HFFc6 (cell line): Measurements from ENCODE around the gene USP36. TPM values are rescaled to one million over a fixed set of nuclear protein-coding genes. Genes with fewer than 3 reads are reported as not detected.
A peak's percentile ranks its signal among the peaks of the same experiment; 100 is the strongest.

ENCODE experiments used
- DNase-seq: peaks from one replicate; pipeline ENCODE4 v3.0.0-alpha.2; 2018
- H3K27ac Mint-ChIP-seq: 2 replicates; pipeline ENCODE4 v1.8.0; 2020; ENCODE audit warnings: mild to moderate bottlenecking, mixed read lengths
- H3K27me3 Mint-ChIP-seq: 2 replicates; pipeline ENCODE4 v1.8.0; 2021; ENCODE audit warnings: mild to moderate bottlenecking, moderate library complexity, mixed read lengths; ENCODE audit not compliant: insufficient read depth
- H3K36me3 Mint-ChIP-seq: 2 replicates; pipeline ENCODE4 v1.8.0; 2021; ENCODE audit warnings: low read depth, mixed read lengths
- H3K4me1 Mint-ChIP-seq: 2 replicates; pipeline ENCODE4 v1.8.0; 2020; ENCODE audit warnings: low read depth, mixed read lengths
- H3K4me3 Mint-ChIP-seq: 2 replicates; pipeline ENCODE4 v1.8.0; 2020; ENCODE audit warnings: mild to moderate bottlenecking, moderate library complexity, mixed read lengths
- H3K9me3 Mint-ChIP-seq: 2 replicates; pipeline ENCODE4 v1.8.0; 2020; ENCODE audit warnings: mild to moderate bottlenecking, mixed read lengths
- CTCF ChIP-seq: fragments of 200-600 bp; sonication (generic); IDR thresholded peaks from 2 replicates; pipeline ENCODE4 v1.5.0; 2021; ENCODE audit warnings: antibody characterized with exemption, mild to moderate bottlenecking
- total RNA-seq, 6 experiments: library from RNA; stranded (reverse); fragmentation: NEBNext Ultra II Directional; extraction: Animal tissue kit (Norgen Biotek cat#: 25700); gene quantifications; 2 replicates in 1 of 6; 3 replicates in 5 of 6; pipeline ENCODE4 v1.2.3, GENCODE V29; 2021

The USP36 gene
- total RNA-seq, 6 experiments from 2014 or later, result 43.6 to 50.3 (median 46.2) TPM

- Mint-ChIP-seq H3K4me3 (no peak overlapping the region), H3K36me3 (peaks cover 62% of the 10 kb centered on the region), H3K4me1 (peaks cover 55% of the 10 kb centered on the region), H3K27ac (peak overlapping the region; percentile 71), H3K27me3 (peaks cover 4% of the 10 kb centered on the region), H3K9me3 (no peaks in the 10 kb centered on the region)
- TF ChIP-seq CTCF, result no peak
- DNase-seq, result no peak
Measured at GRCh38 chr17:78826421-78826820, 14.2 kb downstream of the USP36 start.

GRCh38 chr17:78825696-78826095 lies 14.9 kb downstream of the USP36 start:
- peaks cover 4% of the 10 kb centered on the region for H3K27me3 Mint-ChIP-seq
- no peak for DNase-seq
- 0 out of 2 replicates have a peak, but pooled peaks have one; percentile 6 for TF ChIP-seq CTCF
- peaks cover 65% of the 10 kb centered on the region for H3K36me3 Mint-ChIP-seq
- H3K4me3 Mint-ChIP-seq, result no peak overlapping the region
- peak overlapping the region; percentile 71 for H3K27ac Mint-ChIP-seq
- peaks cover 55% of the 10 kb centered on the region for H3K4me1 Mint-ChIP-seq
- no peaks in the 10 kb centered on the region for H3K9me3 Mint-ChIP-seq

GRCh38 chr17:78824240-78824639 lies 16.4 kb downstream of the USP36 start:
- peaks cover 61% of the 10 kb centered on the region for H3K4me1 Mint-ChIP-seq
- peaks cover 4% of the 10 kb centered on the region for H3K27me3 Mint-ChIP-seq
- TF ChIP-seq CTCF, result no peak
- peak overlapping the region; percentile 5; the same call in 1 of the 2 replicates for H3K4me3 Mint-ChIP-seq
- peak overlapping the region; percentile 97 for H3K27ac Mint-ChIP-seq
- DNase-seq, result no peak
- peaks cover 64% of the 10 kb centered on the region for H3K36me3 Mint-ChIP-seq
- H3K9me3 Mint-ChIP-seq, result no peaks in the 10 kb centered on the region

- H3K27ac Mint-ChIP-seq, result peak overlapping the region; percentile 97
Measured at GRCh38 chr17:78823282-78824046, 17.1 kb downstream of the USP36 start.

GRCh38 chr17:78822552-78822951 lies 18.1 kb downstream of the USP36 start:
- Mint-ChIP-seq H3K4me3 (peak overlapping the region; percentile 84), H3K27me3 (peaks cover 4% of the 10 kb centered on the region), H3K27ac (peak overlapping the region; percentile 97), H3K4me1 (peaks cover 59% of the 10 kb centered on the region), H3K9me3 (no peaks in the 10 kb centered on the region), H3K36me3 (peaks cover 61% of the 10 kb centered on the region)
- peak; percentile 97 for DNase-seq
- no peak for TF ChIP-seq CTCF

More at GRCh38 chr17:78823282-78824046, 17.1 kb downstream of the USP36 start:
- H3K36me3 Mint-ChIP-seq, result peaks cover 65% of the 10 kb centered on the region
- peaks cover 63% of the 10 kb centered on the region for H3K4me1 Mint-ChIP-seq
- peak overlapping the region; percentile 84 for H3K4me3 Mint-ChIP-seq
- peak; percentile 65 for TF ChIP-seq CTCF
- H3K27me3 Mint-ChIP-seq, result peaks cover 4% of the 10 kb centered on the region
- no peaks in the 10 kb centered on the region for H3K9me3 Mint-ChIP-seq
- DNase-seq, result no peak
